HG02970 (cell line): ENCODE measurements around the gene CHST1.

Source experiments
- ATAC-seq: cut with Tn5 transposase; IDR thresholded peaks from one replicate; pipeline ENCODE4 v1.9.1; 2021; ENCODE audit warnings: mild to moderate bottlenecking, moderate library complexity, moderate number of reproducible peaks; ENCODE audit not compliant: unreplicated experiment, low FRiP score

Gene CHST1, protein sequence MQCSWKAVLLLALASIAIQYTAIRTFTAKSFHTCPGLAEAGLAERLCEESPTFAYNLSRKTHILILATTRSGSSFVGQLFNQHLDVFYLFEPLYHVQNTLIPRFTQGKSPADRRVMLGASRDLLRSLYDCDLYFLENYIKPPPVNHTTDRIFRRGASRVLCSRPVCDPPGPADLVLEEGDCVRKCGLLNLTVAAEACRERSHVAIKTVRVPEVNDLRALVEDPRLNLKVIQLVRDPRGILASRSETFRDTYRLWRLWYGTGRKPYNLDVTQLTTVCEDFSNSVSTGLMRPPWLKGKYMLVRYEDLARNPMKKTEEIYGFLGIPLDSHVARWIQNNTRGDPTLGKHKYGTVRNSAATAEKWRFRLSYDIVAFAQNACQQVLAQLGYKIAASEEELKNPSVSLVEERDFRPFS

DNA sequence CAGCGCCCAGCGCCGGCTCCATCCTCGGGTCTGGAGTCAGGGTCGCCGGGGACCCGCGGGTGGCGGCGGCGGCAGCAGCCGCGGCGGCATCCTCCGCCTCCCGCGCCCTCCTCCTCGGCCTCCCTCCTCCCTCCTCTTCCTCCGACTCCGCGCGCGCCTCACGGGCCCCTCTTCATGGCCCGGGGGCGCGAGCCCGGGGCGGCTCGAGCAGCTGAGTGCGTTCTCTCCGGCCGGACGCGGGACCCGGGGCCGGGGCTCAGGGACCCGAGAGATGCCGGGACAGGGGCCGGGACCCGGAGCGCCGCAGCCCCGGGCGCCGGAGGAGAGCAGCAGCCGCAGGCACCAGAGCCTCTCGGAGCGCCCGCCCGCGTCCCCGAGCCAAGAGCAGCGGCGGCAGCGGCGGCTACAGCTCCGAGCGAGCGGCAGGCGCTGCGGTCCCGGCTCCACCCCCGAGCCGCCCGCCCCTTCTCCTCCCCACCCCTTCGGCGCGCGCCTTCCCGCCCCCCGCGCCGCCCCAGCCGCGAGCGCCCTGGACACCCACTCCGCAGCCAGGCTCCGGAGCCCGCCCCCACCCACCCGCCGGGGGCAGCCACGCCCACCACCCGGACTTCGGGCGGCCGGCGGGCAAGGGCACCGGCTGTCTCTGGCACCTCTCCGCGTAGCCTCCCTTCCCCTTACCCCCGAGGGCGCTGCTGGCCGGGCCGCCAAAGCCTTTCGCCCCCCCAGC, at the start of gene CHST1:
TSS of gene CHST1 (minus strand) at position 417 of the 727 bp plus-strand sequence. CDS start 14,699 bp downstream, outside the sequence.
- ATAC-seq, result no peak

DNA sequence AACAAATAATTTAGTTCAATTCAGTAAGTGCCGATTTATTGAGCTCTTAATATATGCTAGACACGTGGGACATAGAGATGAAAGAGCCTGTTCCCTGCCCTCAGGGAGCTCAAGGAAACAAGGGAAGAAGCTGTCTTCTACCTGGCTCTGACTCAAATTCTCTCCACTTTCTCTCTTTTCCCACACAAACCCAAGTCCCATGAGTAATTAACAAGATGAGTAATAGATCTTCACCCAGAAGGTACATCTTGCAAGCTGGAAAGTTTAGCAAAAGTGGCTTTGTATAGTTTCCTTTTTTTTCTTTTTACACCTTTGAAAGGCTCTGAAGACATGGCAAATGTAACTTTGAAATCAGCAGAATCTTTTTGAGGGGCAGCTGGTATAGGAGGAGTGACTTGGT, 48.2 kb upstream of the CHST1 start:
- ATAC-seq, result no peak

DNA sequence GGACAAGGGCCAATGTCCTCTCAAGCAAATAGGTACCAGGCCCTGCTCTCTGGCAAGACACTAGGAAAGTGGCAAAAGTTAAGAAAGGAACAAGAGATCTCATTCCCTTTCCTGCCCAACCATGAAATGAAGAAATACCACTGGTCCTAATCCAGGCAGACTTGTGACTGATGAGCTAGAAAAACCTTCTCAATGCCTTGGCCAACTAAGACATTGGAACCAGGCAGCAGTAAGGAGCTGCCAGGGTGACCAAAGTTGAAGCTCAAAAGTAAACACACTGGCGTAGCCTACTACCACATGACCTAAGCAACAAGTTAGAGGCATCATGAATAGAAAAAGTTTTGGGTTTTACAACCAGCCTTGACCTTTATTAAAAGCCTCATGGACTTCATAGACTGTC, 45.1 kb upstream of the CHST1 start:
- no peak for ATAC-seq

DNA sequence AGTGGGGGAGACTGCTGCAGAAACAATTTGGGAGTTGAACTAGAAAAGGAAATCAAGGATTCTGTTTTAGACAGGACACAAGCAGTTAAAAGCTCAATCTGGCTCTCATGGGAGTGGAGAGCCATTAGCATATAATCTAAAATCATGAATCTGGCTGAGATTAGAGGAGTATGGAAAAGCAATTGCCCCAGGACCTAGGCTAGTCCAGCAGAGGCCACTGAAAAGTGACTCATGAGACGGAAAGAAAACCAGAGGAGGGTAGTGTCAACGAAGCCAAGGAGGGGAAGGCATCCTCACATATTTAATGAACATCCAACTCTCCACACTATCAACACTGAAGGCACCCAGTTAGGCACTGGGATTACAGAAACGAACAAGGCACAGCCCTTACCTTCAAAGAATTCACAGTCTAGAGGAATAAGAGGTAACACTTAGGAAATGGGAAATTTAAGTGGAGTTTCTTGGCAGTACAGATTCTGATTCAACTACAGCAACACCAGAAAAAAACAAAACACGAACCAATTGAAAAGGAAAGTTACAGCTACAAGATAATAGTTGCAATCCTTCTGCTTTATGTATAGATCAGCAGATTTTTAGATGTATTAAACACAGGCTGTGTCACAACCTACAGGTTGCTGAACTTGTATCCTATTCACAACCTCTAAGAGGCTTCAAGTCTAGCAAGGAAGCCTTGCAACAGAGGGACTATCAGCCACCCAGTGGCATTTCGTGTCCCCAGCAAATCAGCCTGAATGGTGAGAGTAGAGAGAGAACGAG, 43.7 kb upstream of the CHST1 start:
- no peak for ATAC-seq

DNA sequence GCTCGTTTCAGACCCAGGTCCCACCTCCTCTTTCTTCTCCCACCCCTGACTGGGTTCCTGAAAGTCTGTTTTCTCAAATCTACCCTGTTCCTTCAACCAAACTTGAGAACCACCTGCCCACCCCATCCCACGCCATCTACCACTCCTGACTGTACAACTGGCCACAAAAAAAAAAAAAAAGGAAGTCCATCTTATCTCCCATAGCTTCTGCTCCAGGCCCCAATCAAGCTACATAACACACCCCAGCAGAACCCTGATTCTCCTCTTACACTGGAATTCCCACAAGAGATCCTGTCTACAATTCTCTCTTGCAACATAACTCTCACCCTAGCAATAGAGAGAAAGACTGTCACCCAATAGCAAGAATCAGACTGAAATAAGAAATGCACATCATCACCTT, 39.2 kb upstream of the CHST1 start:
- ATAC-seq, result no peak

DNA sequence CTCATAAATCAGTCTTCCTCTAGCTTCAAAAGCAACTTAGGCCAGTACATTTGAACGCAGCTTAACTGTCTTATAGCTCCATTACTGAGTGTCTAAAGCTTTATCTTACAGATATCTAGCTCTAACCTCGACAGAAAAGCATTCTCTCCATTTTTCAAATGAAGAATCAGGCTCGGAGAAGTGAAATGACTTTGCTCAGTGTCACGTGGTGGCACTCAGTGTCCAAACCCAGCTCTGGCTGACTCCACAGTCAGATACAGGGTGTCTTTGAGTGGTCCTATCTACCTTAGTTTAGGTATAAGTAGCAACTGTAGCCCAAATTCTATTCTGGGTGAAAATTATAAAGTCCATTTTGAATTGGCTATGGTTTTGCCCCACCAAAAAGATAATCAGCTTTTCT, 38.7 kb upstream of the CHST1 start:
- ATAC-seq, result no peak

DNA sequence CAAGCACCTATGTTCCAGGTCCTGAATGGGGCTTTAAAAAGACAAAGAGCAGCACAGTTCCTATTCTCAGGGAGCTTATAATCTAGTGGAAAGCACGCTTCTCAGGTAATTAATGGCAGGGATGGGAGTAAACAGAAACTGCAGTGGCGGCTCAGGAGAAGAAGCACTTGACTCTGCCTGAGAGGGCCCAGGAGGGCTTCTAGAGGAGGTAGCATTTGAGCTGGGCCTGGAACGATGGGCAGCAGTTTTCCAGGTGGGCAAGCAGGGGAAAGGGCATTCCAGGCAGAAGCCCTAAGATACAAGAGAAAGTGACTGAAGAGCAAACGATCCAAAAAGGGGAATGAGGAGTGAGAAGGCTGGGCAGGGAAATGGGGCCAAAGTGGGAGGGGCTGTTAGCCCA, 37.1 kb upstream of the CHST1 start:
- no peak for ATAC-seq

DNA sequence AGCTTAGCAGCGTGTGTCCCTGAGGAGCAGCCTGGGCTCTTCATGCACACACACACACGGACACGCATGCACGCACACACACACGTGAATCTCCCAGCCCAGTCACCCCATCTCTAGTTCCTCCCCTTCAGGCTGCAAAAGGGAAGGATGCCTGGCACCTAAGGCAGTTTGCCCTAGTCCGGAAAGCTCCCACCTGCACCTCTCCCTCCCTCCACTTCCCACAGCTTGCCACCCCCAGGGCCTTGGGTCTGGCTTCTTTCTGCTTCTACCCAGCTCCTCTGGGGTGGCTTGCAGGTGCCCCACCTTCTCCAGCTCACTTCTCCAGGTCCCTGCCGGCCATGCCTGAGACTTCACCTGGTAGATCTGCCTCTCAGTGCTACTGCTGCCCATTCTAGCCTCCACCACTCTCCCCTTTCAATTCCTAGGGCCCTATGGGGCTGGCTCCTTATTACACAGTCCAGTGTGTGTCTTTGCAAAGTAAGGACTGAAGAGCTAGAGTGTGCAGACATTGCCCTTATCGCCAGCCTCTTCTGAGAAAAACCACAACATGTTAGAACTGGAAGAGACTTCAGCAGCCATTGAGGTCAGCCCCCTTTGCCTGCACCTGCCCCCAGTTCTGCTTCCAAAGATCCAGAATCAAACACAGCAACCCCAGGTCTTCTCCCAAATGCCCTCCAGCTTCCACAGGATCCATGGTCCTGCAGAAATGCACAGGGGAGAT, 33.5 kb upstream of the CHST1 start:
- no peak for ATAC-seq

DNA sequence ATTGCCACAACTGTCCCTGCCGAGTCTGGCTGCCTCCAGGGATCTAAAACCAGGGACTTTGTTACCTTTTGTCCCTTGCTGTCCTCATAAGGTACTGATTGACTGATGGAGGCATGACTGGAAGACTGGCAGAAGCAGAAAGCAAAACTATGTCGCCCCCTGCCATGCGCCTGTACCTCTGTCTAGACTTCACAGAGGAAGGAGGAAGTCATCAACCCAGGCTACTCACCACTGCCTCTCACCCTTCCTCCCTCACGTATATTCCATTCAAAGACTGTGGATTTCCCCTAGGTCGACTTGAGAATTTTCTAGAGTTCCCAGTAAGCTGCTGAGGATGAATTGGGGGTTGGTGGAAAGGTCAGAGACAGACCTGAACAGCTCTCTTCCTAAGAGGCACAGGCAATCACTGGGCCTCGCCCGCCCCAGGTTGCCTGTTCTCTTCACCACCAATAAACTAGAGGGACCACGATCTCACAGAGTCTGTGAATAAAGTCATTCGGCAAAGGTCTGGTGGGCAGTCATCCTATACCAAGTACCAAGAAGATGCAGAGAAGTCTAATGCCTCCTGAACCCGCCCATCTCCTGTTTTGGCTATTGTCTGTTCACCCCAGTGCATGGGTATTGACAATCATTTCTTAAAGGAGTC, 27.5 kb upstream of the CHST1 start:
- no peak for ATAC-seq

DNA sequence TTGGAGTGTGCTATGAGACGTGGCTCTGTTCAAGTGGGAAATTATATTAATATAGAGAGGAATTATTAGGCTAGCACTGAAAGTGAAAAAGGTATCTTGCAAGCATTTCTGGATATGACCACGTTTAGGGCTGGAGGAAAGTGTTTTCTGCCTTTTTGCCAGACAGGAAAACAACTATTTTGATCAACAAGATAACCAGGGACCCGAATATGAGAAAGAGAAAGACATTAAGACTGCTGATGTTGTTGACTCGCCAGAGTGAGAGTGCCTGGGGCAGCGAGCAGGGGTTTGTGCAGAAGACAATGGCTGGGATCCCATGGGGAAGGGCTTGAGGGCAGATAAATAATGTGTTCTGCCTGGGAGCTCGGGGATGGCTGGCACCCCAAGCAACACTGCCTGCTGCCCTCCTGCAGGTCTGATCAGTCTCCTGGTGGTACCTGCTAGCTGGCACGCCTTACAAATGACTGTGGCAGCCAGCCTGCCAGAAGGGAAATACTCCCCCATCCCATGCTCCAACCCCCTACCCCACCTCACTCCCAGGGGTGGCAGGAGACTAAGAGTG, 23.1 kb upstream of the CHST1 start:
- no peak for ATAC-seq

DNA sequence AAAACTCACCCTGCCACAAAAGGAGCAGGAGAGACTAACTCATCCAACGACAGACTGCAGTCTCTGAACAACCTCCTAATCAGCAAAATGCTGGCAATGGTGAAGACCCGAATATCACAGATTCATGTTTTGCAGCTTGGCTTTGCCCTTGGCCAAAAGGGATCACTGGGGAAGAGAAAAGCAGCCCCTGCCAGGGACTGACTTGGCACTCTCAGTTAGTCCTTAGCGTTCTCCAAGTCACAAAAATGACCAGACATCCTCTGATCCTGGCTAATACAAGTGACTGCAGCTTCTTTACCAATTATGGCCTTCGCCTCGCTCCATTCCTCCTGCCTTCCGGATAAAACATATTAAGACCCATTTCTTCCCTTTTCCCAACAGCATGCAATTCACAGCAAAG, 22.4 kb upstream of the CHST1 start:
- no peak for ATAC-seq

DNA sequence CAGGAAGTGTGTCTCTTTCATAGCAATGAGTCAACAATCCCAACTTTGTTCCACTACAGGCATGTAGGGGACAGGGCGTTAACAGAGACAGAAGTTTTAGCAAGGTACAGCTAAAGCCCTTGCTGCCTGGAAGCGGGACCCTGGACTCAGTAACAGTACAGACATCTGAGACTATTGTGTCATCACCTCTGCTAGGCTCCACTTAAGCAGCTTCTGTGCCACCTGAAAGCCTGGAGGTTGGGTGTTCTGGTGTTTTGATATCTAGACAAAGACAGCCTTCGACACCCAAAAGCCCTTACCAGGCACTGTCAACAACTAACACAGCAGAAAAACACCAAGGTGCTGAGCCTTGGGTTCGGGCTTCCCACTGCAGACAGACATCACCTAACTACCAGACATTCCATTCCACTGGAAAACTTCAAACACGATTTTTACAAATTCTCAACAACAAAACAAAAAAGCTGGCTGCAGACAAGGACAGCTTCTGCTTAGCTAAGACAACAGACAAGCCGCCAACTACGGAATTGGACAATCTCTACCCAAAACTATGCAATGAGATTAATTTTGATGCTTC, 20.6 kb upstream of the CHST1 start:
- ATAC-seq, result no peak

DNA sequence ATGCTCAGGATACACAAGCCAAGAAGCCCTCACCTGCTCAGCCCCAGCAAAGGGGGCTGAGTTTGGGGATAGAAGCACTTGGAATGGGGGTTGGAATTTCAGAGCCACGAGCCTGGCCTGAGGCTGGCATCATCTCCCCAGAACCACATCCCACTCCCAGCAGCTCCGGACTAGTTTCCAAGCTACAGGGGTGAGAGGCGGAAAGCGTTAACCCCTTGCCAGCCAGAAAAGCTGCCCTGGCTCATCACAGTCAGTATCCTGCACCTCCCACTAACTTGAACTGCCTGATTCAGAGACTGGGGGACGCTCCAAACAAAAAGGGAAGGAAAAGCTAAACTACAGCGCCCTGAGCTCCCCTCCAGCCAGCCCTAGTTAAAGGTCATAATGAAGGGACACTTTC, 19.0 kb upstream of the CHST1 start:
- no peak for ATAC-seq

DNA sequence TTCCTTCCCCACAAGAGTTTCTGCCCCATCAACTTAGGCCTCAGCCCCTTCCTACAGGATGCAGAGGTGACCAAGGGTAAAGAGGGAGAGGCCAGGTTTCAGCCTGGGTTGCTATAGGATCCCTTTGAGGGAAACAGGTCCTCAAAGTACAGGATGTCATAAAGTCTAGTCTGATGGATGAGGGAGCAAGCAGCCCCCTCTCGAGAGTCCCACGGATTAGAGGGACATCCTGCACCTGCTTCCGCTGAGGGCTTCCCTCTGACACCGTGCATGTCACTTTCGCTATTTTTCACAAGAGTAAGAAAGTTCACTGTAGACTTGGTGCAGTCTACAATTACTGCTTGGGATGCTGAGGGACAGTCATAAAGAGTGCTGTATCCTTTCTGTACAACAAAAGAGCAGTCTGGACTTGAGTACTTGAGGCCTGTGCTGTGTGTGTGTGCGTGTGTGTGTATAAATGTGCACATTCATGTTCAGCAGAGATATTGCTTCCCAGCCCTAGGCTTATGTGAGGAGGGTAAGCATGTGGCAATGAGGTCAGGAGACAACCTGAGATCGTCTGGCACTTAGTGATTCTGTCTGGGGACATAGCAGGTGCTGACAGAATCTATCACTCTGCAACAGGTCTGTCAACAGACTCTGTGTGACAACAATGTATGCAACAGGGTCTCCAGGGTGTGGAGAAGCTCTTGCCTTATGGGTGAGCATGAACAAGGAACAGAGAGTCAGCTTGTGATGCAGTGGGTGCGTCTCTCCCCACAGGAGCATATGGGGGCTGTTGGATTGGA, 18.0 kb upstream of the CHST1 start:
- ATAC-seq, result no peak

DNA sequence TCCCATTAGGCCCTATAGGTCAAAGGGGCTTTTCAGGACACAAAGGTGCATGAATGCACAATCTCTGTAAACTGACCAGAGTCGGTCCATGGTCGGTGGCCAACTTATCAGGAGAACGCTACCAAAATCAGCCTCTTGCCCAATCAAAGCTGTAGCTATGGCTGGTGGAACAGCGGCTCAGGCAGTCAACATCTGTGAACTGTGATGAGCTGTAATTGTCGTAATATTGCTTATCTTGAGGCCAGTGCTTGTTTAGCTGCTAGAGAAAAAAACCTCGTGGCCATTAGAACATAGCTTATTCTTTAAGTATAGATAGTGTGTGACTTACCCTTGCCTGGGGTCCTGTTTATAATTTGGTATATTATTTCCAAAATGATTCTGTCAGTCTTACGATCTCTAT, 14.4 kb upstream of the CHST1 start:
- no peak for ATAC-seq

DNA sequence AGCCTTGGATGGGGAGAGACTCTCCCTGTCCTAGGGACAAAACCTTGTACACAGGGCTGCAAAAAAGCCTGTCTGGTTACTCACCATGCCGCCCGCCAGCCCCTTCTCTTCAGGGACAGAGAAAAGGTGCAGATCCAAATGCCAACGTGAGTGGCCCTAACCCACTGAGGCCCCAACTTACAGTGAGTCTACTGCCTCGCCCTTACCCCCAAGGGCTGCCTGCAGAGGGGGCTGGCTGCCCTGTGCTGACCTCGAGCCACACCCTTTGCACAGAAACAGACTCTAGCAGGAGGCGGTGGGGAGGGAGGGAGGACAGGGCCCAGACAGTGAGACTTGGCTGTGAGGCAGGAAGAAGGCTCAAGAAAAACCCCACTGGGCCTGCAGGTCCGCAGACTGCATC, 13.6 kb upstream of the CHST1 start:
- ATAC-seq, result no peak

DNA sequence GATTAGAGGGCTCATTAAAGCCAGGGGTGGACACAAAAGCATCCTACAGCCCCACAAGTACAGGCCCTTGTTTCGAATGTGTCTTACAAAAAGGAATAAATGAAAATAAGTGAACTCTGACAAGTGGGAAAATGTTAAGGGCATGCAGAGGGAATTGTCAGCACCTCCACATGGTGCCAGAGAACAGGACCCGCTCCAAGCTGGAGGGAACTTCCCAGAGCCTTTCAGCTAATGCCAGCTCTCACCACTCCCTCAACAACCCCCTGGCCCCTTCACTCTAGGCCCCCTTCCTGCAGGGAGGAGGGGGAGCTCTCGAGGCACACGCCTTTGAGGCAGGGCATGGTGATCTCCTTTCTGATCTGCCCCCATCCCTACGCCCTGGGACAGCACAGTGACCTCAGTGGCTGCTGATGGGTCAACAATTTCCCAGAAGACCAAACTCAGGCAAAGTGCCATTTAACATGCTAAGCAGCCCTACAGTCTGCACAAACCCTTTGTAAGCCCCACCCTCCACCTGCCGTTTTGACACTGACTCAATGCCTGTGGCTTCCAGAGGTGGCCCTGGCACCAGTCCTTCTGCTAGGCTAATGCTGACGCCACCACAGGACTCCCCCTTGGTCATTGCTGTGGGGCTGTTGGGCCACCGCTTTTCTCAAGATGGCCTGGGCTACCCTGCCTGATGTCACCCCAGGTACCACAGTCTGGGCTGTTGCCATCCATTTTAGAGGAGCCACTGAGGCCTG, 12.5 kb upstream of the CHST1 start:
- ATAC-seq, result no peak

DNA sequence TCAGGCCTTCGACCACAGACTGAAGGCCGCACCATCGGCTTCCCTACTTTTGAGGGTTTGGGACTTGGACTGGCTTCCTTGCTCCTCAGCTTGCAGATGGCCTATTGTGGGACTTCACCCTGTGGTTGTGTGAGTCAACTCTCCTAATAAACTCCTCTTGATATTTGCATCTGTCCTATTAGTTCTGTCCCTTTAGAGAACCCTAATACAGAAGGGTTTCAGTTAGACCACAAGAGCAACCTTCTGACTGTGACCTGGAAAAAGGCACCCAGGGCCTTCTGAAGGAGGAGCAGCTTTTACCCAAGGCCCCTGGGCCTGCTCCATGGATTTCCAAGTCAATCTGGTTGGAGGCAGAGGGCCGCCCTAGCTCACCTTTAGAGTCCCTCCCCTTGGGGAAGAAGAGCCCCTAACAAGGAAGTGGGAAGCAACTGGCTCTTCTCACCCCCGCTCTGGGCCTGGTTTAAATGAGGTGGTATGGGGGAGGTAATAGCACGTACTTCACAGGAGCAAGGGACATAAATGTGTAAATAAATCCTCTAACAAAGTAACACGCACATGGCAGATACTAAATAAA, 11.2 kb upstream of the CHST1 start:
- no peak for ATAC-seq
